Activated CD4-positive, CD25-positive, alpha-beta regulatory T cell treated with anti-CD3 and anti-CD28 coated beads, Interleukin-2, amount 50 U/mL, for 24 hours (primary cell): ENCODE measurements around the gene ZC3H11A.
"Not testable (repeated sequence)": the region's sequence is repeated elsewhere in the genome, so short reads cannot be mapped to it uniquely, and the experiment has no call there.

ENCODE experiments used
- ATAC-seq, 2 donors: fragments of 150-1000 bp; cut with Tn5 transposase; one replicate each; pipeline ENCODE4 v1.10.0; 2021; ENCODE audit warnings: mild to moderate bottlenecking in 1 of 2, moderate library complexity in 1 of 2

The ZC3H11A gene

DNA sequence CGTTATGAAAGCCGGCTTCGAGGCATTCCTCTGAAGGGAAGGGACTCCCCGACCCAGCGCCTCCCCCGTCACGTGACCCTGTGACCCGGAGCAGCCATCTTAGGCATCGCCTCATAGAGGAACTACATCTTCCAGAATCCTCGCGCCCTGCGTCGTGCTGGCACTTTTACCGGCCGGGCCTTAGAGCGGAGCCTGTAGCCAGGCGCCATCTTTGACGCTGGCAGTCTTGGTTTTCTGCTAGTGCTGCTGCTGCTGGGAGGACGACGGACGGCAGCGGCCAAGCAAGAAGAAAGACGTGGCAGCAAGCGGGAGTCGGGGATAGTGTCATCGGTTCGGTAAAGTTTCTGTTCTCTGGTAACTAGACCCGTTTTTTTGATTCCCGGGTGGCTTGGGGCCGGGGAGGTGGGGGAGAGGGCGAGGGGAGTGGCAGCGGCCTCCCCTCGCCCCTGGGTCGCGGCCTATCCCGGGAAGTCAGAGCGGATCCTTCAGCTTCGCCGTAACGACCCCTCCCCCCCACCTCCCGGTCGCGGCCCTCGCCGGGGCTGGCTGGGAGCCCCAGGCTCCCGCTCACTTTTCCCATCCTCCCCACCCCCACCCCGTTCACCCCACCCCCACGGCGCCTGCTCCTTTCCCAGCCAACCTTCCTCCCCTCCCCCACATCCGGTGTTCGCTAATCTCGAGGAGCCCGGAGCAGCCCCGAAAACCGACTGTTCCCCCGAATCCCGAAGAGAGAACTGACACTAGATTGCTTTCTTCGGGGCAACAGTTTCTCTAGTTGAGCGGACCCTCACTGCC is at the start of gene ZC3H11A, which contains the start of gene ZBED6:
Gene ZC3H11A (plus strand): TSS at position 183 of the 795 bp plus-strand sequence. CDS start 21,448 bp downstream, outside the sequence.
Gene ZBED6 (plus strand): TSS at position 183 of the 795 bp plus-strand sequence. CDS start 1,900 bp downstream, outside the sequence.
- peak; percentile 100 for ATAC-seq

DNA sequence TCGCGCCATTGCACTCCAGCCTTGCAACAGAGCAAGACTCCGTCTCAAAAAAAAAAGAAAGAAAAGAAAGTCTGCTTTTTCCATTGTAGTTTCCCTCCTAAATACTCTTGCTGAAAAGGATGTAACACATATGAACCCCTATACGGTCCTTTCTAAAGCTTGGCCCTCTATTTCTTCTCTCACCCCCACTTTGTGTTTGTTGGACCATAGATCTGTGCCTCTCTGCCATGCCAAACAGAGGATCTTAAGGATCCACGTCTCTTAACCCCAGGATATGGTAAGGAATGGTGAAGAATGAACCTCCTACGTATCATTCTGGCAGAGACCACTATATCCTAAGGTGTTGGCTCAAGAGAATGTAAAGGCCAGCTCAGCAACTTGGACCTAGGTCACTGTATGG is 49.1 kb upstream of the ZC3H11A start:
- no peak for ATAC-seq

DNA sequence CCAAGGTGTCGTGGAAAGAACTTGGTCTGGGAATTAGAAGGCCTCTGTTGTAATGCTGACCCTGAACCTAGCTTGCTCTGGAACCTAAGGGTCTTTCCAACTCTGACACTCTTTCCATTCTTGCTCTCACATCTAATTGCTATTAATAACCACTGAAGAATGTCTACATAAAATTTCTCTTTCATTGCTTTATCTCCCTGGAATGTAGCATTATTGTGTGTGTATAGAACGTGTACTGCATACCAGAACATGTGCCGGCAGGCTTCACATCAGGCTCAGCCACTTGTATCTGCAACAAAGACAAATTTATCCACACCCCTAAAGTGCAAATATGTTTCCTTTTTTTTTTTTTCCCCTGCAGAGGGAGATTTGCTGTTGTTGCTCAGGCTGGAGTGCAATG is 44.4 kb upstream of the ZC3H11A start:
- no peak for ATAC-seq

DNA sequence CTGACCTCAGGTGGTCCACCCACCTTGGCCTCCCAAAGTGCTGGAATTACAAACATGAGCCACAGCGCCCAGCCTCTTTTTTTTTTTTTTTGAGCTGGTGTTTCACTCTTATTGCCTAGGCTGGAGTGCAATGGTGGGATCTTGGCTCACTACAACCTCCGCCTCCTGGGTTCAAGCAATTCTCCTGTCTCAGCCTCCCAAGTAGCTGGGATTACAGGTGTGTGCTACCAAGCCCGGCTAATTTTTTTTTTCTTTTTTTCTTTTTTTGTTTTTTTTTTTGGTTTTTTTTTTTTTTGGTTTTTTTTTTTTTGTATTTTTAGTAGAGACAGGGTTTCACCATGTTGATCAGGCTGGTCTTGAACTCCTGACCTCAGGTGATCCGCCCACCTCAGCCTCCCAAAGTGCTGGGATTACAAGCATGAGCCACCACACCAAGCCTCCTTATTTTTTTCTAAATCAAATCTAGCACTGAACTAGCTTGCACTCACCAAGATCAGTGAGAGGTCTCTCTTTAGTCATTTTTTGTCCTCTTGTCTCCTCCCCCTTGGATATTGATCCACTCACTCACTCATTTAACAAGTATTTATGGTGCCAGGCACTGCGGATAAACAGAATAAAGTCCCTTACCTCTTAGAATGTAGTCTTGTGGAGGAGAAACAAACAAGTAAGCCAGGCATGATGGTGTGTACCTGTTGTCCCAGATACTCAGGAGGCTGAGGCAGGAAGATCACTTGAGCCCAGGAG is 43.6 kb upstream of the ZC3H11A start:
- not testable (repeated sequence) for ATAC-seq

DNA sequence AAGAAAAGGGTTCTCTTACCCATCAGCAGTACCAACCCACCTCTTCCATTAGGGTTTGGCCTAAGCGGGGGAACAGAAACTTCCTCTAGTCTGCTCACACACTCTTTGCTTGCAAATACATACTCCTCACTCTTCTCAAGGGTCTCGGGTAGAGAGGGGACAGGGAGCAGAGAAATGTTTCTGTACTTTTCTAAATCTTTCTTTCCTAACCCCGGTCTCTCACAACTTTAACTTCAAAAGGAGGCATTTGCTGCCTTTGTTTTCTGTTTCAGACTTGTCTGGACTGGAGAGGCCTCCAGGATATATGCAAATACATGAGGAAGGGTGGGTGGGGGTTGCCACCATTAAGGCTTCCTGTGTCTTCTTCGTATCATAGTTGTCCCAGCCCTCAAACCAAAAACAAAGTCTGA is 41.0 kb upstream of the ZC3H11A start:
- ATAC-seq: peak; percentile 41 to 65

DNA sequence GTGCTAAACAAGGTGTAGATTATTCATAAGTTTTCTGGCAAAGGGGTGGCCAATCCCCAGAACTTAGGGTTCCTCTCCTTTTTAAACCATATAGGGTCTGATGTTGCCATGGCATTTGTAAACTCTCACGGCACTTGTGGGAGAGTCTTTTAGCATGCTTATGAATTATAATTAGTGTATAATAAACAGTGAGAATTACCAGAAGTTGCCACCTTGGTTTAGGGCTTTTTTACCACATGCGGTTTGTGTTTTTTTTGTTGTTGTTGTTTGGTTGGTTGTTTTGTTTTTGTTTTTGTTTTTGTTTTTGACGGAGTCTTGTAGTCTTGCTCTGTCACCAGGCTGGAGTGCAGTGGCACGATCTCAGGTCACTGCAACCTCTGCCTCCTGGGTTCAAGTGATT is 39.4 kb upstream of the ZC3H11A start:
- peak in 1 of 2 donors; percentile 44 for ATAC-seq

DNA sequence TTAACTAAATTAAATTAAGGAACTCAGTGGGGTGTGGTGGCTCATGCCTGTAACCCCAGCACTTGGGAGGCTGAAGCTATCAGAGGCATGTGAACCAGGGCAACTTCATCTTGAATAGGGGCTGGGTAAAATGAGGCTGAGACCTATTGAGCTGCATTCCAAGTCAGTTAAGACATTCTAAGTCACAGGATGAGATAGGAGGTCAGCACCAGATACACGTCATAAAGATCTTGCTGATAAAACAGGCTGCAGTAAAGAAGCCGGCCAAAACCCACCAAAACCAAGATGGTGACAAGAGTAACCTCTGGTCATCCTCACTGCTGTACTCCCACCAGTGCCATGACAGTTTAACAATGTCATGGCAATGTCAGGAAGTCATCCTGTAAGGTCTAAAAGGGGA is 36.7 kb upstream of the ZC3H11A start:
- not testable (repeated sequence) for ATAC-seq

DNA sequence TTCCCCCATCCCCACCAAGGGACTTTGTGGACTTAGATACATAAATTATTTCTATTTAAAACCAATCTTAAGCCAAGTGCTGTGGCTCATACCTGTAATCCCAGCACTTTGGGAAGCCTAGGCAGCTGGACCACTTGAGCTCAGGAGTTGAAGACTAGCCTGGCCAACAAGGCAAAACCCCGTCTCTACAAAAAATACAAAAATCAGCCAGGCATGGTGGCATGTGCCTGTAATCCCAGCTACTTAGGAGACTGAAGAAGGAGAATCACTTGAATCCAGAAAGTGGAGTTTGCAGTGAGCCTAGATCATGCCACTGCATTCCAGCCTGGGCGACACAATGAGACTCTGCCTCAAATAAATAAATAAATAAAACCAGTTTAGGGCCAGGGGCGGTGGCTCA is 34.9 kb upstream of the ZC3H11A start:
- no peak for ATAC-seq

DNA sequence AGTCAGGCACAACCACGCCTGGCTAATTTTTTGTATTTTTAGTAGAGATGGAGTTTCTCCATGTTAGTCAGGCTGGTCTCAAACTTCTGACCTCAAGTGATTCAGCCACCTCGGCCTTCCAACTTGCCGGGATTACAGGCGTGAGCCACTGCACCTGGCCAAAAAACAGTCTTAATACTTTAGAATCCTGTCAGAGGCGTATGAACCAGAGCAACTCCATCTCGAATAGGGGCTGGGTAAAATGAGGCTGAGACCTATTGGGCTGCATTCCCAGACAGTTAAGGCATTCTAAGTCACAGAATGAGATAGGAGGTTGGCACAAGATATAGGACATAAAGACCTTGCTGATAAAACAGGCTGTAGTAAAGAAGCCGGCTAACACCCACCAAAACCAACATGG is 33.5 kb upstream of the ZC3H11A start:
- not testable (repeated sequence) for ATAC-seq

DNA sequence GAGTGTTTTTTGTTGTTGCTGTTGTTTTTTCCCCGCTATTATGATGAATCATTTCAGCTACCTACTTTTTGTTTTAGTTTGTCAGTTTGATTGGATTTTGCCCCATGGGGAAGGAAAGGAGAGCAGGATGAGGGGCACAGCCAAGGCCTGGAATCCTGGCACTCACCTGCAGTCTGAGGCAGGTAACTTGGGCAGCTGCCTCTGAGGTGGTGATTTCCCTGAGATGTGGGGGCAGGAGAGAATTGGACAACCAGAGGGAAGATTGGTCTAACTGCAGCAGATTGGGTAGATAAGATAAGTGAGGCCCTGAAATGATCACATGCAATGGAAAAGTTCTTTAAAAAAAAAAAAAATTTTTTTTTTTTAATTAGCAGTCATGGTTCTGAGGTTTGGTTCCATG is 31.9 kb upstream of the ZC3H11A start:
- no peak for ATAC-seq

DNA sequence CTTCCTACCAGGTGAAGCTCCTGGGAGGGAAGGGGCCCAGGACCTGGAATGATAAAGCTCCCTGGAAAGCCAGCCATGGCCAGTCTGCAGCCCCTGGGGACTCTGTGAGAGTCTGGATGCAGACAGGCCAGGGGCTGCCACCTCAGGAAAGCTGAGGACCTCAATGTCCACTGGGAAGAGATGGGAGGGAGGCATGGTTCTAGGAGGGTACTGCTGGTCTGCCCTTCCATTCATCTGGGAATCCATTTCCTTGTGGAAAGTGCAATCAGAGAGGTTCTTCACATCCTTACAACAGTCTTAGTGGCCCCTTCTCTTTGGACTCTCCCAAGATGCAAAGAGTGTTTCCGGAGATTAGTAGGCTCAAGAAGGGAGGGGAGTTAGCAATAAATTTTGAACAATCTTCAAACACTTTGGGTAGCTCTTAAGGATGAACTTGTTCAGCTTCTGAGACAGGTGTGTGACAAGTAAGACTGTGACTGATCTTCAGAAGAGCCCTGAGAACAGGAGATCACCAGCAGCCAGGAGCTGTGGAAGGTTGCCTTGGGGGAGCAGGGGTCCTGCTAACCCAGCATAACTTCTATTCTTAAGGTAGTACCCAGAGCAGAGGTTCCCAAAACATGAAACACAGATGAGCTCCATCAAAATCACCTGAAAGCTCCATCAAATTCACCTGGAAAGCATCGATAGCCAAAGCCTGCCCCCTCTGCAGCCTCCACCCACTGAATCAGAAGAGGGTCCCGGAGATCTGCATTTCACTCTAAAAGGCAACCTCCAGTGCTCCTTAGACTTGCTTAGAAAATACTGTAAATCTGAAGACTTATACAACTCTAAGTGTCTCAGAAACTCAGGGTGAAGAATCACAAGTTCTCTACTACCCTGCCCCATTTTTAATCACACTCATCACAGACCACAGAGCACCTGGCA is 31.1 kb upstream of the ZC3H11A start:
- no peak for ATAC-seq

DNA sequence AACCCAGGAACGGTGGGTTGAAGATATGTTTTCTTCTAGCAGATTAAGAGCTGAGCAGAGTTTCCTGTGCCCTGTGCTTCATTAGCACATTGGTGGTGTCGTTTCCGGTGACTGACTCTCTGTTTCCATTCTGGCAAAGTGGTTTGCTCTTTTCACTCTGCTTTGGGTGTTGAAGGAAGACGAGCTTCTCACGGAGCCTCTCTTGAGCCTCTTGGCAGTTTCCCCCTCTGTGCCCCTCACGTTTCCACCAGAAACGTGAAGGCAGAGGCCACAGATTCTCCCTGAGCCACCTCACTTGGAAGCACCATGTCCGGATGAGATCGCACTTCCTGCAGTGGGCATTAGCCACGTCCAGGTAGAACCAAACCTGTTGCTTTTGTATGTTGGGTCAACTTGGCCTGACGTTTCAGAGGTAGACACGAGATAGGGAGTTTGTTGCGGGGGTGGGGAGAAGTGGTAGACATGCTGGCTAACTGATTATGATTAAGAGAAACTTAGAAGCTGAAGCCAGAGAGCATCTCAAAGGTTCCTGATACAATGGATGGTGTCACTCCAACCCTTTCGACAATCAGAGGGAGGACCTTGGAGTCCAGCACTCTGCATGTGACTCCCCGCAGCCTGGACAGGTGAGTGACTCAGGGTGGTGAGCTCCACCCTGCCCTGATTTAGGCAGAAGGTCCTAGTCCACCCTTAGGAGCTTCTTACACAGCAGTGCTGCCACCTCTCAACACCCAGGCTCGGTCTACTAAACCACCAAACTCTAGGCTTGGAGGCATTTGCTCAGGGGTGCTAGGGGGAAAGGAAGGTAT is 30.2 kb upstream of the ZC3H11A start, which contains the start of gene LAX1:
Gene LAX1 (plus strand): TSS at position 155 of the 809 bp plus-strand sequence. CDS start 383 bp downstream, at position 538.
- peak; percentile 89 to 90 for ATAC-seq

DNA sequence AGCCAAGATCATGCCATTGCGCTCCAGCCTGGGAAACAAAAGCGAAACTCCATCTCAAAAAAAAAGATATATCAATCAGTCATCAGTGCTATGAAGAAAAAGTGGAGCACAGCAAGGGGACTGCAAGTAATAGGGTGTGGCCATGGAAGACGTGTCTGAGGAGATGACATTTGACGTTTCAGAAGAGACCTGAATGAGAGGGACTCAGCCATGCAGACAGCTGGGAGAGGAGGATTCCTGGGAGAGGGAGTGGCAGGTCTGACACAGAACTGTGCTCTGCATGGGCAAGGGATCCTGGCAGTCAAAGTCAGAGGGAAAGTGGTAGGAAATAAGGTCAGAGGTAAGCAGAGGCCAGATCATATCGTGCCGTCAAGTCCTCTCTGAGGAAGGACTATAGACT is 27.2 kb upstream of the ZC3H11A start:
- peak in 1 of 2 donors; percentile 3 for ATAC-seq

DNA sequence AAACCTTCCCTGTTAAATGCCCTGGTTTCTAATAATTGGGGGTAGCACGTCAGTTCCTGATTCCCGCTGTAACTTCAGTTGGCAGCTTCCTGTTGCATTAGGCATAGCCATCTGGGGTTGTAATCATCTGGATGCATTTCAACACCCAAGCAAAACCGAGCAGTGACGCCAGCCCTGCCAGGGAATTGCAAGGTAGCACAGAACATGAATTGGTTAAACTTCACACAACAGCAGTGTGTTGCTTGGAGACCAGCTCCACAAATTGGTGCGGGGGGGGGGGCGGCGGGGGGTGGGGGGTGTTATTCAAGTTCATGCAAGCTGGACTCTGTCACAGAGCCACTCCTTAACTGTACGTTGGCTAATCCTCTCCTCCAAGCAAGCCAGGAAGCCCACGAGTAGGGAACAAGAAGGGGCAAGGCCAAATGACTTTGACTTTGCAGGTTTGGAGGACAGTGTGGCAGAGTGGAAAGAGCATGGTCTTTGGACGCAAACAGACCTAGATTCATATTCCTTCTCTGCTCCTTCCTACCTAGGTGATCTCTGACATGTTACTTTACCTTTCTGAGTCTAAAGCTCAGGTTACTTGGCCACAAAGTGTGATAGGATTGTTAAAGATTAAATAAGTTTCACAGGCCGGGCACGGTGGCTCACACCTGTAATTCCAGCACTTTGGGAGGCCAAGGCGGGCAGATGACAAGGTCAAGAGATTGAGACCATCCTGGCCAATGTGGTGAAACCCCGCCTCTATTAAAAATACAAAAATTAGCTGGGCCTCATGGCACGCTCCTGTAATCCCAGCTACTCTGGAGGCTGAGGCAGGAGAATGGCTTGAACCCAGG is 25.7 kb upstream of the ZC3H11A start:
- ATAC-seq: no peak

DNA sequence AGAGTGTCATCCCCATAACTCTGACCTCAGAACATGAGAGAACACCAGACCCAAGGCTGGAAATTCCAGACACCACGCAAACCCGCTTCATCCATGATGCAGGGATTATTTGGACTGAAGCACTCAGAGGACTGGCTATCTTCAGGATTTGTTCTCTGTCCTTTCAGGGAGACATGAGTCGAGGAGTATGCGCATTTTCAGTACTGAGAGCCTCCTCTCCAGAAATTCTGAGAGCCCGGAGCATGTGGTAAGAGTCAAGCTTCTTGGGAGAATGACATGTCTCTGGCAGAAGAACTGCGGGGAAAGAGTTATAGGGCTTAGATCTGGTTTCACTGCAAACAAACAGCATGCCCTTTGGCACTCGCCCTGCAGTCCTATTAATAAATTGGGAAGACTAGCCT is 23.5 kb upstream of the ZC3H11A start:
- no peak for ATAC-seq

DNA sequence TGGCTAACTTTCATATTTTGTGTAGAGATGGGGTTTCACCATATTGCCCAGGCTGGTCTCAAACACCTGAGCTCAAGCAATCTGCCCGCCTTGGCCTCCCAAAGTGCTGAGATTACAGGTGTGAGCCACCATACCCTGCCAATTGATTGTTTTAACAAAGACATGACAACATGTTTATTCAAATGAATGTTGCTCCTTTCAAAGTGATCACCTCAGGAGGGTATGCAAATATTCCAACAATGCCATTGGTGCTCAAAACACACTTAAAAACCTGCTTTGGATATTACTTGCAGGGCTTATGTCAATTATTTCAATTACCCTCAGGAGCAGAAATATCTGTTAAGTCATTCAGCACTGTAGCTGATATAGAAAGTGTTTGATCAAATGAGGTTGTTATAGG is 22.6 kb upstream of the ZC3H11A start:
- no peak for ATAC-seq

DNA sequence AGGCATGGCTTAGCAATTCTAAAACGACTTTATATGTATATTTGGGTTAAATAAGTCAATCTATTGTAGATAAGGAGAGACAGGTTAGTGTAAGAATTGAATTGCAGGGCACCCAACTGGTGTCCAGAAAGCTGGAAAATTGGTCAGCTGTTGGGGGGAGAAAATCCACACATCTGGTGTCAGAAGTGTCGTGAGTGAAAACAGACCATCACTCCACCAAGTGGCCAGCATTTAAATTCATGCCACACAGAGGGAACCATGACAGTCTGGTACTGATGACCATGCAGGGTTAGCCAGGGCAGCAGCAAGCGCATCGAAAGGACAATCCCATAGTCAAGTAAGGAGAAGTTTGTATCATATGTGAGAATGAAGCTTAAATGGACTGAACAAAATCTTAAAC is 18.8 kb upstream of the ZC3H11A start:
- ATAC-seq: no peak

DNA sequence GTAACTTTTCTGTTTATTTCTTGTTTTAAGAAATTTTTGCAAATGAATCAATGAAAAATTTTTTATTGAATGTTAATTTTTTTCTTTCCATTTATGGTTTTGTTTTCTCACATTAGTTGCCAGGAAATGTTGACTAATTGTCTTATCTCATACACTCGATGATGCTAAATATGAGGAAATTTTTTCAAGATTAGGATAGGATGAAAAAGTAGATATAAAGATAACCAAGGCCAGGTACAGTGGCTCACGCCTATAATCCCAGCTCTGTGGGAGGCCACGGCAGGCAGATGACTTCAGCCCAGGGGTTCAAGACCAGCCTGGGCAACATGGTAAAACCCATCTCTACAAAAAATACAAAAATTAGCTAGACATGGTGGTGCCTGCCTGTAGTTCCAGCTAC is 17.8 kb upstream of the ZC3H11A start:
- ATAC-seq: no peak

DNA sequence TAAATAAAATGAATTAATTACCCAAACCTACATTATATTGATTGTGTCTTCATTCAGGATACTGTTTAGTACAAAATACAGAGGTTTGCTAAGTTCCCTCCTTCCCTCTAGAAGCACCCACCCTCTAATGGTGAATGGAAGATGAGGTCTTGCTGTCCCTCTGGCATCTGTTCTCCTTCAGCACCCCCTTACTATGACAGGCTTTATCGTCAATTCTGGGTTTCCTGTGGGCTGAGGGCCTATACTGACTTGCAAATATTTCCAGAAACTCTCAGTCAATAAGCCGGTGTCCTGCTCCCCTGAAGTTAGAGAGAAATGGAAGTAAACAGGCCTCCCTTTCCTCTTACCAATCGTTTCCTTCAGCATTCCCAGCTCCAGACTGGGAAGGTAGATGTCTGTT is 17.3 kb upstream of the ZC3H11A start:
- no peak for ATAC-seq

DNA sequence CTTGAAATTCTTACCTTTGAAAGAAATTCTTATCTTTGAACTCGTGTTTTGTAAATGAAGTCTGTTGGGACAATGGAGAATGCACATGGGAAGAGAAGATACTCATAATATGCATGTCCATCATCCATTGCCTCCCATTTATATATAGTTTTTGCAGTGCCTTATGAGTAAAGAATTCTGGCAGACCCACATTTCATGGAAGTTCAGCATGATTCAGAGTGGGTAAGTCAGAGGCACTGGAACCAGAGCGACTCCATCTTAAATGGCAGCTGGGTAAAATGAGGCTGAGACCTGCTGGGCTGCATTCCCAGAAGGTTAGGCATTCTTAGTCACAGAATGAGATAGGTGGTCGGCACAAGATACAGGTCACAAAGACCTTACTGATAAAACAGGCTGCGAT is 16.6 kb upstream of the ZC3H11A start:
- ATAC-seq: no peak

DNA sequence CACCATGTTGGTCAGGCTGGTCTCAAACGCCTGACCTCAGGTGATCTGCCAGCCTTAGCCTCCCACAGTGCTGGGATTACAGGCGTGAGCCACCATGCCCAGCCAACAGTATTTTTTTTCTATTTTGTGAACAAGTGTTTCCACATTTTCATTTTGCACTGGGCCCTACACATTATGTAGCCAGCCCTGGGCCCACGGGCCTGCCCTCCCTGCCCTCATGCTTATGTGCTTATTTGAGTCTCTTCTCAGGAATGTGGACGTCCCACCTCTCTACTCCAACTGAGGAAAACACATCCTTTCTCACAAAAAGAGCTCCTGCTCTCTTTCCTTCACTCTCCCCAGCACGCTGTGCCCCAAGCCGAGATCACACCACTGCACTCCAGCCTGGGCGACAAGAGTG is 13.5 kb upstream of the ZC3H11A start:
- ATAC-seq: no peak
